Measurements from ENCODE around the gene TRAF7. TPM values are rescaled to one million over a fixed set of nuclear protein-coding genes. Genes with fewer than 3 reads are reported as not detected.

Gene TRAF7
- total and polyA plus RNA-seq, 2 of the 13 experiments (the other 11 are each of a cell fraction or from before 2014, with no cell fraction given) = 47.9 to 65.6 TPM

GRCh38 chr16:2190002-2190658, 34.5 kb downstream of the TRAF7 start (continued):
- TF ChIP-seq ZNF276 (CRISPR knock-in tag; IDR thresholded peaks at IDR 0.05; ENCODE audit: low read depth) = peak; percentile 47; the same call in 1 of the 2 replicates
- TF ChIP-seq ZNF746 (CRISPR knock-in tag; IDR thresholded peaks at IDR 0.05) = peak; percentile 75
- no peak for TF ChIP-seq DNMT3B (CRISPR knock-in tag; conservative IDR thresholded peaks at IDR 0.05)
- peak; percentile 9; the same call in 1 of the 2 replicates for TF ChIP-seq ZNF574 (CRISPR knock-in tag; IDR thresholded peaks at IDR 0.05)
- TF ChIP-seq UBTF (CRISPR knock-in tag; IDR thresholded peaks at IDR 0.05) = peak; percentile 56; the same call in 1 of the 2 replicates
- no peak for TF ChIP-seq NR2F1 (CRISPR knock-in tag; IDR thresholded peaks at IDR 0.05)
- TF ChIP-seq ZNF678 (CRISPR knock-in tag; IDR thresholded peaks at IDR 0.05) = peak; percentile 49; the same call in 1 of the 2 replicates
- peak; percentile 32; the same call in 1 of the 2 replicates for TF ChIP-seq ZGPAT (CRISPR knock-in tag; IDR thresholded peaks at IDR 0.05)
- TF ChIP-seq CENPBD1 (CRISPR knock-in tag; IDR thresholded peaks at IDR 0.05; ENCODE audit: borderline replicate concordance, low read depth) = no peak
- TF ChIP-seq ZNF883 (CRISPR knock-in tag; IDR thresholded peaks at IDR 0.05; ENCODE audit: not compliant biosample characterization) = peak; percentile 11
- TF ChIP-seq SOX13 (IDR thresholded peaks at IDR 0.05) = no peak
- TF ChIP-seq SOX13 (CRISPR knock-in tag; conservative IDR thresholded peaks at IDR 0.05 in 1 of 2, IDR thresholded peaks at IDR 0.05 in 1 of 2) = peak in 1 of 2 experiments; percentile 12; a peak in 1 of 4 replicates
- no peak for TF ChIP-seq ZNF788 (CRISPR knock-in tag; IDR thresholded peaks at IDR 0.05; ENCODE audit: borderline replicate concordance)
- 0 out of 2 replicates have a peak, but pooled peaks have one; percentile 33 for TF ChIP-seq ZNF724P (CRISPR knock-in tag; IDR thresholded peaks at IDR 0.05; ENCODE audit: borderline replicate concordance)
- TF ChIP-seq EP300 (IDR thresholded peaks at IDR 0.05; ENCODE audit: low read depth in 2 of 2, low read length in 2 of 2) = peak in 1 of 2 experiments; percentile 1; a peak in 1 of 4 replicates
- TF ChIP-seq EP300 (CRISPR knock-in tag; IDR thresholded peaks at IDR 0.05; ENCODE audit: borderline replicate concordance) = no peak
